Iris pigment epithelial cell (primary cell): Measurements from ENCODE around the gene PIPOX.

ENCODE experiments used
- DNase-seq: peaks from one replicate; pipeline ENCODE4 v3.0.0-alpha.2; 2011; ENCODE audit warnings: low read depth

Gene PIPOX

GRCh38 chr17:29099527-29099926 is 56.6 kb downstream of the PIPOX start:
- no peak for DNase-seq

GRCh38 chr17:29100296-29100695 is 57.4 kb downstream of the PIPOX start:
- DNase-seq = no peak

- DNase-seq = no peak
Measured at GRCh38 chr17:29102046-29102445, 59.1 kb downstream of the PIPOX start.

GRCh38 chr17:29102741-29103181 is 59.8 kb downstream of the PIPOX start:
- DNase-seq = no peak

- no peak for DNase-seq
Measured at GRCh38 chr17:29103341-29103740, 60.4 kb downstream of the PIPOX start.
